ENCODE data around the gene ANP32E.

GRCh38 chr1:150259758-150260669 is 24.1 kb upstream of the ANP32E start:
- TF ChIP-seq CTCF (IDR thresholded peaks at IDR 0.05 in 2 of 3, conservative IDR thresholded peaks at IDR 0.05 in 1 of 3; ENCODE audit: borderline replicate concordance in 1 of 3, insufficient read depth in 1 of 3, low read depth in 2 of 3, low read length in 2 of 3), result no peak
- TF ChIP-seq EZH2phosphoT487 (IDR thresholded peaks at IDR 0.05; ENCODE audit: borderline replicate concordance), result no peak
- TF ChIP-seq POLR2AphosphoS5 (IDR thresholded peaks at IDR 0.05; ENCODE audit: low read depth, low read length), result peak; percentile 53
- TF ChIP-seq JUND (IDR thresholded peaks at IDR 0.05), result no peak
- TF ChIP-seq YY1 (IDR thresholded peaks at IDR 0.05; ENCODE audit: extremely low read depth, insufficient replicate concordance, low read depth, low read length), result no peak
- no peak for TF ChIP-seq SRF (IDR thresholded peaks at IDR 0.05; ENCODE audit: low read depth)
- TF ChIP-seq MAX (IDR thresholded peaks at IDR 0.05), result no peak
